Measurements from ENCODE around the gene PAK6.

Gene PAK6

DNA sequence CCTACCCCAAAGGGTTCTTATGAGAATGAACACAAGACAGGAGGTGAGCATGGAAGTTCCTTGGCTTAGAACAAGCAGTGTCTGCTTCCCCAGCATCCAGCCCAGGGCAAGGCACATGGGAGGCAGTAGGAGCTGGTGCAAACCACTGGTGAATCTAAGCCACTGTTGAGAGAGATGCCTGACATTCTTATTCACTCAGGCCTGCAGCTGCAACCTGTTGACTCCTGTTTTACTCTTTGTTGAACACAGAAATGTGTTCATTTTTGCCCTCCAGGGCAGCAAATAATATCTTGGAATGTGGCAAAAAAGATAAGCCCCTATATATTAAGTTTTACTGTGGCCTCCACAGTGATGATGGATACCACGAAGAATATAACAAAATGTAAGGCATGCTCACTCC lies 8.9 kb upstream of the PAK6 start:
- peaks cover 14% of the 10 kb centered on the region for H3K36me3 ChIP-seq

DNA sequence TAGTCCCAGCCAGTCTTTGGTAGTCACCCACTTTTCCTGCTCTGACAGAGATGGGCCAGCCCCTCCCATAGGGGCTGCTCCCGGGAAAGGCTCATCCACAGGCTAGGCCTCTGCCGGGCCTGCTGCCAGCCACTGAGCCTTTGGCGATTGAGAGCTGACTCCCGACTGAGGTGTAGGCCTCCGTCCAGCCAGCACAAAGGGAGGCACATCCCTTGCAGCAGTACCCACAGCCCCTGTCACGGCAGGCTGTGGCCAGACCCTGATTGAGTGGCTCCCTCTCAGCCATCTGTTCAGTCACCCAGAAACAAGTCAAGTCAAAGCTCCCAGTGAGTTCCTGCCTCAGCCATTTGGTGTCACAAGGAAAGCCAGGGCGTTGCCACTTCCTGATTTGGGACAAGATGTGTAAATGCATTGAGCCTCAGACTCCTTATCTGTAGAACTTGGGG lies 6.2 kb upstream of the PAK6 start:
- no peaks in the 10 kb centered on the region for H3K27me3 ChIP-seq
- DNase-seq, result no peak
- H3K9me3 ChIP-seq, result no peaks in the 10 kb centered on the region
- TF ChIP-seq CTCF (IDR thresholded peaks at IDR 0.05; ENCODE audit: low read depth, low read length), result no peak
- H3K4me3 ChIP-seq (ENCODE audit: low read depth, low read length), result no peak overlapping the region
- H3K36me3 ChIP-seq, result peaks cover 13% of the 10 kb centered on the region
- no peaks in the 10 kb centered on the region; the same call in 1 of the 2 replicates for H3K4me1 ChIP-seq

More for the DNA sequence above, 8.9 kb upstream of the PAK6 start:
- Histone ChIP-seq H3K4me1 (no peaks in the 10 kb centered on the region; the same call in 1 of the 2 replicates), H3K27me3 (no peaks in the 10 kb centered on the region), H3K9me3 (no peaks in the 10 kb centered on the region), H3K4me3 (ENCODE audit: low read depth, low read length) (no peak overlapping the region)
- TF ChIP-seq CTCF (IDR thresholded peaks at IDR 0.05; ENCODE audit: low read depth, low read length), result no peak
- no peak for DNase-seq

GRCh38 chr15:40233727-40234577 lies 4.9 kb upstream of the PAK6 start:
- H3K36me3 ChIP-seq, result peaks cover 13% of the 10 kb centered on the region

DNA sequence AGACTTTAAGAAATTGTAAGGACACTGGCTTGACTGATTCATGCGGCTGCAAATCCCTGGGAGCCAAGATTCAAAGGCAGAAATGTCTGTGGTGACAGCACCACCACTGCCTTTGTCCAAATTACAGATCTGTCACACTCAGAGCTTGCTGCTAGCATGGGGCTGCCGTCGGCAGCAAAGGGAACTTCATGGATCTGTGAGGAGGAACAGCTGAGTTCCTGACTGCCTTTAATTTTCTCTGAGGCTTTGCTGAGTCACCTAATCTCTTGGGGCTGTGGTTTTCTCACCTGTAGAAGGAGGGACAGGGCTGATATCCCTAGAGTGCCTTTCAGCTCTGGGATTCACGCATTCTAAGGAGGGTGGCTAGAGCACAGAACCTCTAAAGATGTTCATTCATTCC lies 4.1 kb upstream of the PAK6 start:
- Histone ChIP-seq H3K36me3 (peaks cover 6% of the 10 kb centered on the region), H3K9me3 (no peaks in the 10 kb centered on the region), H3K4me3 (ENCODE audit: low read depth, low read length) (no peak overlapping the region), H3K4me1 (no peaks in the 10 kb centered on the region; the same call in 1 of the 2 replicates), H3K27me3 (no peaks in the 10 kb centered on the region)
- no peak for DNase-seq
- no peak for TF ChIP-seq CTCF (IDR thresholded peaks at IDR 0.05; ENCODE audit: low read depth, low read length)

More at GRCh38 chr15:40233727-40234577, 4.9 kb upstream of the PAK6 start:
- no peak for TF ChIP-seq CTCF (IDR thresholded peaks at IDR 0.05; ENCODE audit: low read depth, low read length)
- Histone ChIP-seq H3K4me1 (no peaks in the 10 kb centered on the region; the same call in 1 of the 2 replicates), H3K27me3 (no peaks in the 10 kb centered on the region), H3K9me3 (no peaks in the 10 kb centered on the region), H3K4me3 (ENCODE audit: low read depth, low read length) (no peak overlapping the region)
- DNase-seq, result no peak

DNA sequence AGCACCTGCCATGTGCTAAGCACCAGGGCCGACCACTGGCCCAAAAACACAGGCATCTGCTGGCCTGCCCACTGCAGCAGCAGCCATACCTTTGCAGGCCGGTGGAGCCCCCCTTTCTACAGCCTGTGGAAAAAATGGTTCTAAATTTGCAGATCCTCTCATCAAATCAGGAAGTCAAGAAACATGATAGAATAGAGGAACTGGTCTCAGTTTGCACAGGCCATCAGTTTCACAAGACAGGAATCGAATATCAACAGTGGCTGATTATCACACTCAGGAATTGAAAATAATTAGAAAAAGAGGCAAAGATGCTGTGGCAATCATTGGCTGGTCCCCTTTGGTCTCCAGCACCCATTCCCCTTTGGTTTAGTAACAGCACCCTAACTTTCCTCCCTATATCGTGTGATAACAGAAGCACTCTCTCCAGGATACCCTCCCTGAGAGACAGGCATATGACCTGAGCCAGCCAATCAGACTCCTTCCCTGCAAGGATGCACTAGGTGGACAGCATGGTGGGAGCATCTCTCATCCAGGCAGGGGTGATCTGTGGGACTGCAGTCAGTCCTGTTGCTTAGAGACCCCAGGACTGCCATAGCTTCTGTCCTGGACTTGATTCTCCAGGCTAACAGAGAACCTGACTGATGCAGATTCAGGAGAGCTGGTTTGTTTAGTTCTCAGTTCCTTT lies 3.5 kb upstream of the PAK6 start:
- no peaks in the 10 kb centered on the region for H3K9me3 ChIP-seq
- no peaks in the 10 kb centered on the region; the same call in 1 of the 2 replicates for H3K4me1 ChIP-seq
- no peak for TF ChIP-seq CTCF (IDR thresholded peaks at IDR 0.05; ENCODE audit: low read depth, low read length)
- H3K4me3 ChIP-seq (ENCODE audit: low read depth, low read length), result no peak overlapping the region
- H3K27me3 ChIP-seq, result no peaks in the 10 kb centered on the region
- H3K36me3 ChIP-seq, result peaks cover 4% of the 10 kb centered on the region
- DNase-seq, result no peak

GRCh38 chr15:40239404-40239692 lies 485 bp downstream of the PAK6 start:
- Histone ChIP-seq H3K4me3 (ENCODE audit: low read depth, low read length) (peak overlapping the region; percentile 47), H3K9me3 (no peaks in the 10 kb centered on the region), H3K4me1 (no peaks in the 10 kb centered on the region; the same call in 1 of the 2 replicates), H3K36me3 (no peaks in the 10 kb centered on the region), H3K27me3 (no peaks in the 10 kb centered on the region)
- DNase-seq, result no peak
- no peak for TF ChIP-seq CTCF (IDR thresholded peaks at IDR 0.05; ENCODE audit: low read depth, low read length)
